Erythroblast (primary cell): ENCODE data around the gene FOSL1.
A peak's percentile ranks its signal among the peaks of the same experiment; 100 is the strongest.
"Not testable (repeated sequence)": the region's sequence is repeated elsewhere in the genome, so short reads cannot be mapped to it uniquely, and the experiment has no call there.

Experiments
- DNase-seq, 2 experiments: peaks; one replicate each; lab custom pipeline; 2025; lab: John Stamatoyannopoulos, UW
- GATA1 ChIP-seq: IDR thresholded peaks from 2 replicates; pipeline ENCODE4 v1.6.1; 2011; ENCODE audit warnings: low read depth, mild to moderate bottlenecking, control low read depth, low read length, moderate library complexity
- POLR2A ChIP-seq: IDR thresholded peaks from 2 replicates; pipeline ENCODE4 v1.6.1; 2011; ENCODE audit warnings: mild to moderate bottlenecking, low read length

Gene FOSL1

GRCh38 chr11:65856689-65857499 is 43.3 kb downstream of the FOSL1 start:
- DNase-seq = peak; percentile 84 to 87
- TF ChIP-seq GATA1 = no peak
- TF ChIP-seq POLR2A = no peak

GRCh38 chr11:65855927-65856363 is 44.2 kb downstream of the FOSL1 start:
- TF ChIP-seq GATA1 (no peak), POLR2A (no peak)
- DNase-seq = no peak

- TF ChIP-seq GATA1 = no peak
- TF ChIP-seq POLR2A = no peak
- DNase-seq = no peak
Measured at GRCh38 chr11:65854852-65855837, 45.0 kb downstream of the FOSL1 start.

GRCh38 chr11:65854161-65854592 is 46.0 kb downstream of the FOSL1 start:
- no peak for DNase-seq
- TF ChIP-seq POLR2A (no peak), GATA1 (no peak)

GRCh38 chr11:65853246-65853979 is 46.8 kb downstream of the FOSL1 start:
- DNase-seq = no peak
- TF ChIP-seq GATA1 (no peak), POLR2A (peak; percentile 42)

GRCh38 chr11:65852508-65853245 is 47.5 kb downstream of the FOSL1 start:
- no peak for DNase-seq
- TF ChIP-seq GATA1 (no peak), POLR2A (no peak)

- no peak for DNase-seq
- peak; percentile 16 for TF ChIP-seq POLR2A
- TF ChIP-seq GATA1 = no peak
Measured at GRCh38 chr11:65851811-65852507, 48.2 kb downstream of the FOSL1 start.

GRCh38 chr11:65851083-65851579 is 49.1 kb downstream of the FOSL1 start:
- peak; percentile 47 to 58 for DNase-seq
- TF ChIP-seq POLR2A = no peak
- TF ChIP-seq GATA1 = no peak

GRCh38 chr11:65850217-65851082 is 49.7 kb downstream of the FOSL1 start:
- peak; percentile 15 for TF ChIP-seq POLR2A
- no peak for TF ChIP-seq GATA1
- no peak for DNase-seq

- TF ChIP-seq POLR2A (no peak), GATA1 (no peak)
- no peak for DNase-seq
Measured at GRCh38 chr11:65849771-65850216, 50.4 kb downstream of the FOSL1 start.

- TF ChIP-seq GATA1 (no peak), POLR2A (no peak)
- DNase-seq = no peak
Measured at GRCh38 chr11:65849366-65849765, 50.8 kb downstream of the FOSL1 start.

- not testable (repeated sequence) for DNase-seq
Measured at GRCh38 chr11:65848693-65849092, 51.5 kb downstream of the FOSL1 start.
